CD4-positive, alpha-beta T cell treated with Interleukin-6 for 4 hours (primary cell): ENCODE data around the gene ZNF521.

Experiments used
- DNase-seq: peaks from one replicate; pipeline ENCODE4 v3.0.0-alpha.2; 2020; ENCODE audit warnings: mixed read lengths

The ZNF521 gene

DNA sequence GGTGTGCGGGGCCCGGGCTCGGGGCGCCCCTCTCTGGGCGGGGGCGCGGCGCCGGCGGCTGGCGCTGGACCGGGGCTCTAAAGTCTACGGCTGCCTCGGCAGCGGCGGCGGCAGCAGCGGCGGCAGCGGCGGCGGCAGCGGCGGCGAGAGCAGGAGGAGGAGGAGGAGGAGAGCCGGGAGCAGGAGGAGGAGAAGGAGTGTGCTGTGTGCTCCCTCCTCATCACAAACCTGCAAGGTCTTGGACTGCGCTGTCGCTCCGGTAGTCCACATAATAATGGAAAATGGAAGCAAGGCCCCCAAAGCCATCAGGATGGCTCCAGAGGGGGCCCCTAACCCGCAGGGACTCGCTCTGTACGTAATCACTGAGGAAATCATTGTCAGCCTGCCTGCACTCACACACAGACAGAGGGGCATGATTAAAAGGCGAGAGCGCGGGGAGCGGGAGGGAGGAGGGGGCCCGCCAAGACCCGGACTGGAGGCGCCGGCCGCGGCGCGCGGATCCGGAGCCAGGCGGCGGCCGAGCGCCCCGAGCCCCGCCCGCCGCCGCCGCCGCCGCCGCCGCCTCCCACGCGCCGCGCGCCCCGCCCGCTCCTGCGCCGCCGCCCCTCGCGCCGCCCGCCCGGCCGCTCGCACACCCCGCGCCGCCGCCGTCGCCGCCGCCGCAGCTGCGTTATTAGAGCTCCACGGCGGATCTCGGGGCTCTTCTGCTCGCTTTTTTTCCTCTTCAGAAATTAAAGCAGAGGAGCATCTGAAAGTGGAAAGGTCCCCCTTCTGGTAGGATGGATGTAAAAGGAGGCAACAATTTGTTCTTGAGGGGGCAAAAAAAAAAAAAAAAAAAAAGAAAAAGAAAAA, at the start of gene ZNF521:
ZNF521 (minus strand) TSS at position 390 of the 852 bp plus-strand sequence. CDS start 1,220 bp downstream, outside the sequence.
- DNase-seq: peak; percentile 35

DNA sequence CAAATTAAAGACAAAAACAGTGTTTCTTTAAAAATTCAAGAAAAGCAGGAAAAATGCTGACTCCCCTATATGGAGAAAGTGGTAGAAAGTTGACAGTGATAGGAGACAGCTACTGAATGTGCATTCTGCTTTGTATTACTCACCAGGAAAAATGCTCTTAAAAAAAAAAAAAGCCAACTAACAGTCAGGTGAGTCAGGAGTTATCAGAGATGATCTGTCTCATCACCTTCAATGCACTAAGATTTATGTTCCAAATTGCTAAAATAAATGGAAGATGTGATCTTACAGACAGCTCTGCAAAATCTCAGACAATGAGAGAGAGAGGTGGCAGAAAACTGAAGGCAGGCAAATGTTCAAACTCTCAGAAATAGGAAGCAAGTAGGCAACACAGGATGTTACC, 47.6 kb upstream of the ZNF521 start:
- no peak for DNase-seq

DNA sequence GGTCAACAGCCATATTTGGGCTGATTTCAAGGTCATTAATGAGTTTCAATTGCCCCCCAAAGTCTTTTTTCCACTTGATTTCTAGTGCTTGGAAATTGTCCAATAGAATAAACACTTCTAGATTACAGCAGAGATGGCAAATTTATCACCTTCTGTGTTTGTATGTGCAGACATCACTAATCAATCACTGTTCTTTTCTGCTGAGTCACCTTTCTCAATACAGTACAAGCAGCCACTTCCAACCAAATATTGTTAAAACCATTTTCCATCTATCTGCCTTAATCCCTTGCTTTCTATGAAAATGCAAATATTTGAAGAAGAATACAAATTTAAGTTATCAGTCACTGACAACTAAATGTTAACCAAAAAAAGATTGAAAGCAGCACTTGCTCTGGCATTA, 40.2 kb upstream of the ZNF521 start:
- no peak for DNase-seq

DNA sequence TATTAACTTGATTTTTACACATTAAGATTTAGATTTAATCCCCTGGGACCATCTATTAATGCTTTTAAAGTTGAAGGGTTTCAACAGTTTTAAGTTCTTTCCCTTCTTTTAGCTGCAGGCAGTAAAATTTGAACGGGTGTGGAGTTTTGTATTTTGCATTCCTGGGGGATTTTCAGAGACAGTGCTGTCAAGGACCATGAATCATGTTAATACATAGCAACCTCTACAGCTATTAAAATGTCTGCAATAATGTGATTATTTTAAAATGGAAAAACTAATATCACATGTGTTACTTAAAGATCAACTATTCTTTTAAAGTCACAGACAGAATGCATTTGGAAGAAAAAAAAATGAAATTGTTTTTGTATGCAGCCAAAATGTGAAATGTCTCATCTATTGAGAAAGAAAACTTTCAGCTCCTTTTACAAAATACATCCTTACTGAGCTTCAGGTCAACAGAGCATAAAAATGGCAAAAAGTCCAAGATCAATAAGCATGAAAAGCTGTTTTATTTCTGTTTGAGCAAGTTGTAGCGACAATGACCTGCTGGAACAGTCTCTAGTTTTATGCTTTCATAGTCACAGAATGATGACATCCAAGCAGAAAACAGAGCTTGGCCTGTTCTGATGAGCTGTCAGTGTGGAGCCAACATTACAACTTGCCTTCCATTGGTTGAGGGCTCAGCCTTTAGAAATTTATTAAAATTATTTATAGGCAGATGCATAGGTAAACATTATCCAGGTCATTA, 21.6 kb upstream of the ZNF521 start:
- no peak for DNase-seq

DNA sequence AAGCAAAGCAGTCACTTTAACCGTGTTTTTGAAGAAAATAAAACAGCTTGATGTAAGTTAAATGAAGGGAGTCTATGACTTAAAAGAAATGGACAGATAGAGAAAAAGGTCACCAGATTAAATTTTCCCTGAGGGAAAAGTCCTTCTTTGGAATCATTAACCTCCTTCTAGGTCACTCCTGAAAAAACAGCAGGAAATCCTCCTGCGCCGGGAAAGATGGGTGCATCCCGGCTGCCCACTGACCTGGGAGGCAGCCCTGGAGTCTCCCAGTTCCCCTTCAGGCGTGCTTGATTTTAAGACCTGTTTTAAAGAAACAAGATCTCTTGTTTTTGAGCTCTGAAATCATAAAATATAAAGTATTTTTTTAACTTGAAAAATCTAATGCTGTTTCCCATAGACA, 18.4 kb upstream of the ZNF521 start:
- DNase-seq: no peak

DNA sequence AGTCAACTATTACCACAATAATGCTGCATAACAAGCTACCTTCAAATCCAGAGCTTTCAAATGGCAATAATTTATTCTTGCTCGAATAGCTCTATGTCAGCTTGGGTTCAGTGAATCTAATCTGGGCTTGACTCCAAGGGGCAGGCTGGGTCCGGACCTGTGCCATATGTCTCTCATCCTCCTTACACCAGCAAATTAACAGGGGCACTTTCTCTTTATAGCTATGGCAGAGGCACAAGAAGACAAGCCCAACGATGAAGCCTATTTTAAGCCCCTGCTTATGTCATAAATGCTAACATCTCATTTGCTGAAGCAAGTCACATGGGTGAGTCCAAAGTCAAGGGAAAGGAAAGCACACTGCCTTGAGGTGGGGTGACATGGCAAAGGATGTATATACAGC, 13.3 kb upstream of the ZNF521 start:
- DNase-seq: no peak

DNA sequence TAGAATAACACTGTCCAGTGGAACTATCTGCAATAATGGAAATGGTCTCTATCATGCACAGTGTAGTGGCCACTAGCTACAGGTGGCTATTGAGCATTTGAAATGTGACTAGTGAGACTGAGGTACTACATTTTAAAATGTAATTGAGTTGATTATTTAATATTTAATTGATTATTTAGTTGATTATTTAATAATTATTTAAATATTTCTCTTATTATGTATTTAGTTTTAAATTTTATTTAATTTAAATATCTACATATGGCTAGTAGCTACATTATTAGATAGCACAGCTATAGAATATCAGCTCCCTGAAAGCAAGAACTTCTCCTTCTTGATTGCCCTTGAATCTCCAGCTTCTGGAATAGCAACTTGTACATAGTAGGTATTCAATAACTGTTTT, 12.8 kb upstream of the ZNF521 start:
- DNase-seq: no peak

DNA sequence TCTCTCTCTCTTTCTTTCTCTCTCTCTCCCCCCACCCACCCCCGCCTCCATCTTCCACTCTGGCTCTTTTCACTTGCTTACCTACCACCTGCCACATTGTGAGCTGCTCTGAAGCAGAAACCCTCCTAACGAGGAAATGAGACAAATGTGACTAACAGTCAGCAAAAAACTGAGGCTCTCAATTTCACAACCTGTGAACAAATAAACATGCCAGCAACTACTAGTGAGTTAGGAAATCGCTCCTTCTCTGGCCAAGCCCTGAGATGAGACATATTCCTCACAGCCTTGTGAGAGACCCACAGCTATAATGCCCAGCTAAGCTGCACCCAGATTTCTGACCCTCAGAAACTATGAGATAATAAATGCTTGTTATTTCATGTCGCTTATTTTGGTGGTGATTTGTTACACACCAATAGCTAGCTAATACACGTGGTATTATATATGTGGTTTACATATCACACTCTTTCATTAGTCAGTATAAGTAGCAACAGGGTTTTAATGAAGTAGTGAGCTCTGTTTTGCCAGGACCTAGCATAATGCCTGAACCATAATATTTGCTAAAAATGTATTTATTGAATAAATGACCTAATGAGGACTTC, 8.4 kb upstream of the ZNF521 start:
- no peak for DNase-seq

DNA sequence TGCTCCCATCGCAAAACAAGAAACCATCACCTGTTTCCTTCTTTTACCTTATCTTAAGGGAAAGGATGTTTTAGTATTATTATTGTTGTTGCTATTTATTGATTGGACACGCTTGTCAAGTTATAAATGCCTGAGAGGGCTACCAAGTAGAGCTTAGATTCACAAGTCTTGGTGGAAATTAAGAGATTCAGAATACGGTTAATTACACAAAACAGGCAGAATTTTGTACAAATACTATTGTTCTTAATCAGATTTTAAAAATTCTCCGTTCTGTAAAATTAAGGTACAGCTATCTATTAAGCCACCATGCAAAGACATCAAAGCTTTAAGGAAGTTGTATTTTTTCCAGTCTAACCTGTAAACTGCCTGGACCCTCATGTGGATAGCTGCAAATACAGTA, 1.1 kb upstream of the ZNF521 start:
- DNase-seq: no peak

DNA sequence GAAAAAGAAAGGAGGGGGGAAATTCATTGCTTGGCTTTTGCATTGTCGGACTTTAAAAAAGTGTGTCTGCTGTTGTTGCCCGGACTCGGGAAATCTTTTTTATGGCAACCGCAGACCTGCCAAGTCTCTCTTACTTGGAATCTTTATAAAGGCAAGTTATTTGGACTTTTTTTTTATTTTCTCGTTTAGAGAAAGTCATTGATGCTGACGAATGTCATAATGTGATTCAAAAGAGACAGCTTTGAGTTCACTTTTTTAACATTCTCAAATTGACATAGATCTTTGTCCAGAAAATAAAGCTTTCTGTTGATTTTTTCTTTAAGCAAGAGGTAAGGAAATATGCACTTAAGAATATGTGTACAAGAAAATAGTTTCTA, 651 bp upstream of the ZNF521 start:
- no peak for DNase-seq

DNA sequence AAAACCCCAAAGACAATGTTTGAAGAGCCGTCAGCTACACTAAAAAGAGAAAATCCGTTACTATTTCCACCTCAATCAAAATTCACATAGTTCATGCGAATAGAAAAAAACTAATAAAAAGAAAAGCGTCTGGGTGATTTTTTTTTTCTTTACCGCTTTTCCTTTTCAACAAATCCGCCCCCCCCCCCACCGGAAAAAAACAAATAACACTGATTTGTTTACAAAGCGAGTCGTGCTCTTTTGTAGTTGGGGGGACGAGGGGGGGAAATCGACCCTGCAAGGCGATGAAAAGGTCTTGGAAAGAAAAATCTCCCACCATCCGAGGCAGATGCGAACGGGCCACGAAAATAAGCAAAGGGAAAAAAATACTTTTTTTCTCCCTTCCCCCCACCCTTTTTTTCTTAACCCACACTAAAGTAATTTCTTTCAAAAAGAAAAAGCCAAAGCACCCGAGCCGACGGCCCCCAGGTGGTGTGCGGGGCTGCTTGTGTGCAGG, 638 bp downstream of the ZNF521 start:
- no peak for DNase-seq

DNA sequence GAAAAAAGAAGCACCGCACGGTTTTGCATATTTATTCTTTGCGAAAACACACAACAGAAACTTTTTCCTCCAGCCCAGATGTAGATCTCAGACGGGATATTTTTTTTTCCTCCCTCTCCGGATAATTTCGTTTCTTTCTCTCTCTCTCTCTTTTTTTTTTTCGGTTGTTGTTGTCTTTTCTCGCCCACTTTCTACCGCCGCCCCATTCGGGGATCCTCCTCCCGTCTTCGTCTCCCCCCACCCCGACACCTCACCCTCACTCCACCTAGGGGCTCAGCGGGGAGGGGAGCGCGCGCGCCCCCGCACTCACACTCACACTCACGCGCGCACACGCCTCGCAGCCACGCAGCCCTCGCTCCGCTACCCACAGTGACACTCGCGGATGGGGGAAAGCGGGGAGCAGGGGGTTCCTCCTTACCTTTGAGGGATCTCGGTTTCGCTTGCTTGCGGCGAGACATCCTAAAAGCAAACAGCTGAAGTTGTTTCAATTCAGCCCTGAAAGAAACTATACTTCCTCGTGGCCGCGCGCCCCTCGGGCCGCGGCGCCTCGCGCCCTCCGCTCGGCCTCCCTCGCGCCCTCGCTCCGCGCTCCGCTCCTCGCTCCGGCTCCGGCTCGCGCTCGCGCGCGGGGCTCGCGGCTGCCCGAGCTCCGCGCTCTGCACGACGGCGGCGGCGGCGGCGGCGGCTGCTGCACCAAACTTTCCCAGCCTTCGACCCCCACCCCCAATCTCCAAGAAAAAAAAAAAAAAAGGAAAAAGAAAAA, 1.3 kb downstream of the ZNF521 start:
- DNase-seq: no peak

DNA sequence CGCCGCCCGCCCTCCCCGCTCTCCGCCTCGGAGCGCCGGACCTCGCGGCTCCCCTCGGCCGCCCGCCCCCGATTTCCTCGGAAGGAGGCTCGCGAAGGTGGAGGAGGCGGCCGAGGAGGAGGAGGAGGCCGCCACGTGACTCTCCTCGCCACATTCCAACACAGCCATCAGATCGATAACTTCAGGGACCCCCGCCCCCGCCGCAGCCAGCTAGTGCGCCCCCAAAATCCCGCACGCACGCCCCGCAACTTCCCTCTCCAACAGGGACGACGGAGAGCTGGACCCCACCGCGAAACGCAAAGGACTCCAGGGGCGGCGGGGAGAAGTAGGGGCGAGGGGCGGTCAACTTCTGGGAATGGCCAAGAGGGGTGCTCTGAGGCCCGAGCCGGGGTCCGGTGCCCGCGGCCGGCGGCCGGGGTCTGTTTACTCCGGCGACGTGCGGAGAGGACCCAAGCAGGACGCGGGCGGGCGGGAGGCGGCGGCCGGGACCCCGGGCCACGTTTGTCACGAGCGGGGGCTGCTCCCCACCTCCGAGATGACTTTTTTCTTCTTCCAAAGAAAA, 2.0 kb downstream of the ZNF521 start:
- DNase-seq: no peak

DNA sequence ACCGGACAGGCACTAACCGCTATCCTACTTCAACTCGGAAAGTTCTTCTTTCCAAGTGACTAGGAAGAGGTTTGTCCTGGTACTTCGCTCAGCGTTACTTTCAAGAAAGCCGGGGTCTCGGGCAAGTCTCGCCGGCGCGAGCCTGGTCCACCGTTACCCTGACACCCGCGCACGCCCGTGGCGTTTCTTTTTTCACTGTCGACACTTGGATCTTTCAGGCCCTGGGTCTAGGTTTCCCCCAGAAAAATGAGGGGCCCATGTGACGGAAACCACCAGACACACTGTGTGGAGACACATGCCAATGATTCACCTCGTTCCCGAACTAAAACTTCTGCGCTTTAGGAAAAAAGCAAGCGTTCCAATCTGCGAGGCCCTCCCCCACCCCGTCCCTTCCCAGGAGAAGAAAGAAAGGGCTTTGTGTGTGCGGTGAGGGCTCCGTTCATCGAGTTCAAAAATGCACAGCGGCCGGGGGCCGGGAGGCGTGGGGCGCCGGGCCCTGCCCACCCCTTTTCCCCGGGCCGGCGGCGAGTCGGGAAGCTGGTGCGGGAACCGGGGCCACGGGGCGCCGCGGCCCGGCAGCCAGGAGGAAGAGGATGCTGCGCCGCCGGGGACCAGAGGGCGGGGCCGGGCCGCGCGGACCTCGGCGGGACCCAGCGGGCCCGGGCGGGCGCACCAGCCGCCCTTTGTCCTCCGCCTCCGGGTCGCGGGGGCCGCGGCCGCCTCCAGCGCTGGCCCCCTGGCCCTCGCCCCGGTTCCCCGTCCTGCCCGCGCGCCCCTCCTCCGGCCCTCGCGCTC, 2.6 kb downstream of the ZNF521 start:
- DNase-seq: no peak

DNA sequence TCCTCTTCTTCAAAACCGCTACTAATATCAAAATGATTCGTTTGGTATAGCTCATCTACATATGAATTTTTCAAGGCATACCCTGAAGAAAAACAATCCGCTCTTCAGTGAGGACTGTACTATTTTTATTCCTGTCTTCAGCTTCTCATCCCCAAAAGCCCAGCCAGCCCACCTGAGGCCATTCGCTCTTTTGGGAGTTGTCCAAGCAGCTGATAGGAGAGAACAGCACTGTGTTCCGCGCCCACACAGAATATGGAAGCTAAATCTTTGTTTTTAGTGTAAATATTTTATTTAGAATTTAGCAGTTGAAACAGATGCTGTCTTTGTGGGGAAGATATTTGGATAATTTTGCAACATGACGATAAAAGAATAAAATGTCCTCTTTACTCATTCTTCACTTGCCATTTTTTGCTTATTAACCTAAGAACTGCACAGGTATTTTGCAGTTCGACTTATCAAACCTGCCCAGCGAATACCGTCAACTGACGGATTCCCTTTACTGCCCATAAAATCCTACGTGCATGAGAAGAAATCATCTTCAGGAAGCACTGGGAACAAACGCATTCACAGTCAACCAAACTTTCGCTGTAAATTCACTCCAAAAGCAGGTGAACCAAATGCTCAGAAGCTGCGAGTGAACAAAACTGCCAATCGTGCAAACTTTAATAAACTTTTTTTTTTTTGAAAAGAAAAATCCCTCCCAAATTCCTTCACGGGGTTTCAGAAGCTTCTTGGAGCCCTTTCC, 3.4 kb downstream of the ZNF521 start:
- no peak for DNase-seq

DNA sequence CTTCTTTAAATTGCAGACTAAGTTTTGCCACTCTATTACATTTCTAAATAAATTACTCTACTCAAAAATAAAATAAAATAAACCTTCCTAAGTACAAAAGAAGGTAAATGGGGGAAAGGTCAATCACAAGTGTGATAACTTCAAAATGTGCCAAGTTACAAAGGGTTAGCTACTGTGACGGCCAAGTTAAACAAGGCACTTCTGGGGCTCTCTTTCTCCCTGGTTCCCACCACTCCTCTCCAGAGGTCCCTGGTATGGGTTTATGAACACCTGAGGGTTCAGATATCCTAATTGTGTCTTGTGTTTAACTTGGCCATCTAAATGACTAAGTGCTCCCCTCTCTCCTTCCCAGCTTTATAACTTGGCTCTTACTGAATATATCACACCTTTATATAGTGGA, 5.4 kb downstream of the ZNF521 start:
- no peak for DNase-seq

DNA sequence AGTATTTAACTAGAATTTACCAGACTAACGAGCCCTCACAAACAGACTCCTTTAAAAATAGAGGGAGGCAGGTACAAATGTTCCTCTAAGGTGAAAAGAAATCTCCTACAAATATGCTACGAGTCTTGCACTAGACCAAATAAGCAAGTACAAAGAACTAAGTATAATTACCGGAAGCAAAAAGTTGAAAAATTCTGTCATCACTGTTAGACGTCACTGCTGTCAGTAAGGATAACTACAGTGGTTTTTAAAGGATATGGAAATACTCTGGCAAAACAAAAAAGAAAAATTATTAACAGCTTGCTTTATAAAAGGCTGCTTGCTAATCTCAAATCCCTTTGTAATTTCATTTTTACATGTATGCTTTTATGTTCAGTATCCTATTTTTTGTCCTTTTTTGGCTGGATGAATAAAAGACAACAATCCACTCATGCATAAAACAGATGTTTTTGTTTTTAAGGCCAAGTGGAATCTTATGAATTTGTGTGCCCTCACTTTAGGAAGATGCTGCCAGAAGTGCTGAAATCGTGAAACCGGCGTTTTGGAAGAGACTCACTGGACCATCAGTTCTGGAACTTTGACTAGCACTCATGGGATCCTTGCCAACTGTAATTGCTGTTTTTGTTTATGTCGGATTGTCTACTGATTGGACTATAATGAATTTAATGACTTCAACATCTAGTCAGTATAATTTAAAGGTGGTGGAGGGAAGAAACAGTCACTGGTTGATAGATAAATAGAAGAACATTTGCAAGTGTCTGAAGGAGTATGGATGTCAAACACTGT, 6.7 kb downstream of the ZNF521 start:
- no peak for DNase-seq

DNA sequence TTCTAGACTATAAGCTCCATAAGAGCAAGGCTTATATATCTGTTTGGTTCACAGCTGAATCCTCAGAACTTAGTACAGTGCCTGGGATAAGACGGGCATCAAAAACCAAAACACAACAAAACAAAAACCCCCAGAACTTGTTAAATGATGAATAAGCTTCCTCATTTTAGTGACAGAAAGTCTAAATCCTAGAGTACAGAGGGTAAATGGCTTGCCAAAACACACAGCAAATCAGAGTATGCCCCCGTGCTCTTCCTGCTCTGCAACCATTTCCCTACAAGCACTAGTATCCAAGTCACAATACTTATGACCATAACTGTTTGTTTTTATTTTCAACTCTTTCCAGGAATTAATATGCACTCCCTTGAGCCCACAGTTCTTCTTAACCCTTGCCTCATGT, 10.1 kb downstream of the ZNF521 start:
- DNase-seq: no peak

DNA sequence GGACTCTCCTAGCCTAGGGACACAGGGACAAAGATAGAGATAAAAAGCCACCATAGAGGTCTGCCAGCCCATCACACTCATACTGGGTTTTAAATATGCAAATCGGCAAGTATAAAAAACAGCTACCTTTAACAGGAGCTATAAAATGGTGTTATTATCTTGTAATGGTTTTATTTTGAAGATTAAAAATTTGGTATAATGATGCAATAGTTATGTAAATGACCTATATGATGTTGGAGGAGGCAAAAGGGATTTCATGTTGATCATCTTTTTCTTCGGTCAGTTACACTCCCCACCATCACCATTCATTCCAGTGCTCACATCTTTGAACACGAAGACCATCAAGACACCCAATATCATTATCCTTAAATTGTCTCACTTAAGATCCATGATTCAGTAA, 11.2 kb downstream of the ZNF521 start:
- no peak for DNase-seq

DNA sequence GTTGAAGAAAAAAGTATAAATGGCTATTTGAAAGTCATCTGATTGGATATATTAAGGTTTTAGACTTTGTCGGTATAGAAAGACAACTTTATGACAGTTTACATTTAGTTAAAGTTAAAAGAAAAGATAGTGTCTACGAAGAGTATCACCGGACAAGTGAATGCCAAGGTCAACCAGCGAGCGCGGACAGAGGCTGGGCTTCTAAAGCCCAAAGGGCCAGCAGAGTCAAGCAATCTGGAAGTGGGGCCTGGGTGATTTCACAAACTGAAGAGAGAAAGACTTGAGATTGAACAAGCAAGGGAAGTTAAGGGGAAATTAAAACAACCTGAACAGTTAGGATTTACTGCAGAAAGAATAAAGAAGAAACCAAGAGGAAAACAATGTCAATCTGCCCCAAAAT, 16.3 kb downstream of the ZNF521 start:
- DNase-seq: no peak
